Neuronal stem cell (in vitro differentiated cells): Measurements from ENCODE around the gene TPRKB.
"Not testable (repeated sequence)": the region's sequence is repeated elsewhere in the genome, so short reads cannot be mapped to it uniquely, and the experiment has no call there.

ENCODE experiments used
- DNase-seq: peaks from one replicate; pipeline ENCODE4 v3.0.0-alpha.2; 2013; ENCODE audit warnings: low spot score
- H2AFZ ChIP-seq: one replicate; pipeline ENCODE4 v1.6.1; 2013; ENCODE audit warnings: mild to moderate bottlenecking, low read length, inconsistent platforms
- H2AK5ac ChIP-seq: 2 replicates; pipeline ENCODE4 v1.6.1; 2013; ENCODE audit warnings: low read depth, mild to moderate bottlenecking, inconsistent platforms, low read length, moderate library complexity, mixed read lengths
- H2BK120ac ChIP-seq: 2 replicates; pipeline ENCODE4 v1.6.1; 2013; ENCODE audit warnings: low read depth, mild to moderate bottlenecking, inconsistent platforms, low read length, moderate library complexity, mixed read lengths
- H2BK12ac ChIP-seq: one replicate; pipeline ENCODE4 v1.6.1; 2013; ENCODE audit warnings: low read length, inconsistent platforms
- H2BK15ac ChIP-seq: 2 replicates; pipeline ENCODE4 v1.6.1; 2013; ENCODE audit warnings: mild to moderate bottlenecking, low read length, inconsistent platforms, mixed read lengths
- H2BK5ac ChIP-seq: one replicate; pipeline ENCODE4 v1.6.1; 2013; ENCODE audit warnings: inconsistent platforms, mild to moderate bottlenecking, low read length, moderate library complexity
- H3K14ac ChIP-seq: one replicate; pipeline ENCODE4 v1.6.1; 2013; ENCODE audit warnings: low read length, inconsistent platforms
- H3K18ac ChIP-seq: 2 replicates; pipeline ENCODE4 v1.6.1; 2013; ENCODE audit warnings: low read length, inconsistent platforms
- H3K23ac ChIP-seq: 2 replicates; pipeline ENCODE4 v1.6.1; 2013; ENCODE audit warnings: low read depth, mild to moderate bottlenecking, mixed read lengths, low read length, inconsistent platforms; ENCODE audit not compliant: poor library complexity
- H3K27ac ChIP-seq: replicated peaks from 3 replicates; pipeline ENCODE4 v1.5.1; 2013; ENCODE audit warnings: low read length, inconsistent platforms
- H3K27me3 ChIP-seq, 3 experiments: 2 replicates each; pipeline ENCODE4 v1.6.1; 2013; ENCODE audit warnings: low read length in 3 of 3, mild to moderate bottlenecking in 2 of 3, inconsistent platforms in 1 of 3, low read depth in 1 of 3, mixed read lengths in 1 of 3, moderate library complexity in 1 of 3; ENCODE audit not compliant: control insufficient read depth in 3 of 3, insufficient read depth in 3 of 3
- H3K36me3 ChIP-seq, 2 donors: replicated peaks in 1 of 2; 2 replicates each; pipeline ENCODE4 v1.6.1; 2013; ENCODE audit warnings: low read length in 2 of 2; ENCODE audit not compliant: control insufficient read depth in 2 of 2, insufficient read depth in 2 of 2
- H3K4ac ChIP-seq: 2 replicates; pipeline ENCODE4 v1.6.1; 2013; ENCODE audit warnings: inconsistent platforms, mild to moderate bottlenecking, low read length, moderate library complexity
- H3K4me1 ChIP-seq, 2 donors: 1 replicate in 1 of 2; 2 replicates in 1 of 2; pipeline ENCODE4 v1.6.1; 2013; ENCODE audit warnings: low read length in 2 of 2, low read depth in 1 of 2; ENCODE audit not compliant: control insufficient read depth in 2 of 2, insufficient read depth in 1 of 2
- H3K4me2 ChIP-seq: one replicate; pipeline ENCODE4 v1.6.1; 2013; ENCODE audit warnings: mild to moderate bottlenecking, low read length, inconsistent platforms; ENCODE audit not compliant: insufficient read depth, poor library complexity, severe bottlenecking
- H3K4me3 ChIP-seq, 2 donors: 2 replicates each; pipeline ENCODE4 v1.5.1; 2013; ENCODE audit warnings: low read length in 2 of 2, mild to moderate bottlenecking in 2 of 2, inconsistent platforms in 1 of 2, moderate library complexity in 1 of 2
- H3K79me1 ChIP-seq: one replicate; pipeline ENCODE4 v1.6.1; 2013; ENCODE audit warnings: low read depth, mild to moderate bottlenecking, inconsistent platforms, low read length, moderate library complexity
- H3K9ac ChIP-seq: one replicate; pipeline ENCODE4 v1.6.1; 2013; ENCODE audit warnings: mild to moderate bottlenecking, low read depth, low read length, inconsistent platforms; ENCODE audit not compliant: poor library complexity
- H3K9me3 ChIP-seq, 2 donors: replicated peaks in 1 of 2; 2 replicates each; pipeline versions ENCODE3 to v1.6.1; 2013; ENCODE audit warnings: low read length in 2 of 2, mild to moderate bottlenecking in 2 of 2, inconsistent platforms in 1 of 2, low read depth in 1 of 2, mixed read lengths in 1 of 2, moderate library complexity in 1 of 2; ENCODE audit not compliant: control insufficient read depth in 2 of 2, insufficient read depth in 1 of 2
- H4K8ac ChIP-seq: one replicate; pipeline ENCODE4 v1.6.1; 2013; ENCODE audit warnings: low read depth, mild to moderate bottlenecking, inconsistent platforms, low read length, moderate library complexity
- H4K91ac ChIP-seq: one replicate; pipeline ENCODE4 v1.6.1; 2013; ENCODE audit warnings: low read length, low read depth, mild to moderate bottlenecking, inconsistent platforms; ENCODE audit not compliant: poor library complexity
- WGBS, 2 donors: extraction: QIAGEN DNeasy Blood & Tissue Kit; methylation state at CpG; one replicate each; pipeline ENCODE4 v1.1.7; 2013; ENCODE audit warnings: missing lambda C conversion rate in 2 of 2, mixed read lengths in 1 of 2; ENCODE audit not compliant: insufficient read length in 2 of 2, insufficient replicate concordance in 1 of 2; ENCODE audit errors: extremely low coverage in 2 of 2; 5-methylcytosine and 5-hydroxymethylcytosine counted together

TPRKB gene

GRCh38 chr2:73705091-73705490 lies 32.1 kb downstream of the TPRKB start:
- Histone ChIP-seq H3K23ac (peak overlapping the region; percentile 40), H3K27ac (no peak overlapping the region), H2BK12ac (no peak overlapping the region), H3K36me3 (no peaks in the 10 kb centered on the region), H3K4me2 (no peak overlapping the region), H3K4me1 (no peaks in the 10 kb centered on the region), H3K14ac (no peak overlapping the region), H3K79me1 (peaks cover 2% of the 10 kb centered on the region), H3K4ac (no peak overlapping the region), H3K18ac (no peak overlapping the region), H4K91ac (no peak overlapping the region), H4K8ac (no peak overlapping the region), H3K9ac (no peak overlapping the region), H2BK15ac (peak overlapping the region; percentile 72), H2AFZ (no peak overlapping the region), H3K27me3 (peaks cover 0 to 33% (median 0%) of the 10 kb centered on the region in 3 experiments), H3K4me3 (no peak overlapping the region), H2BK5ac (no peak overlapping the region), H2AK5ac (no peak overlapping the region), H2BK120ac (no peak overlapping the region), H3K9me3 (peaks cover 0 to 2% of the 10 kb centered on the region in 2 donors)
- no peak for DNase-seq
- no CpG with 5 or more reads among the region's 7 CpGs for WGBS, 2 donors

GRCh38 chr2:73704285-73704684 lies 32.9 kb downstream of the TPRKB start:
- Histone ChIP-seq H2BK5ac (no peak overlapping the region), H2BK120ac (no peak overlapping the region), H3K36me3 (no peaks in the 10 kb centered on the region), H3K23ac (no peak overlapping the region), H4K91ac (no peak overlapping the region), H3K9me3 (no peaks in the 10 kb centered on the region), H3K14ac (no peak overlapping the region), H3K4me1 (no peaks in the 10 kb centered on the region), H3K18ac (no peak overlapping the region), H3K4ac (no peak overlapping the region), H3K4me2 (no peak overlapping the region), H2BK12ac (no peak overlapping the region), H3K4me3 (no peak overlapping the region), H3K27me3 (peaks cover 0 to 33% (median 0%) of the 10 kb centered on the region in 3 experiments), H2BK15ac (no peak overlapping the region), H2AFZ (no peak overlapping the region), H3K79me1 (peaks cover 2% of the 10 kb centered on the region), H4K8ac (no peak overlapping the region), H3K9ac (no peak overlapping the region), H2AK5ac (no peak overlapping the region), H3K27ac (no peak overlapping the region)
- WGBS, 2 donors, result no CpG with 5 or more reads among the region's 6 CpGs
- DNase-seq, result no peak

DNA sequence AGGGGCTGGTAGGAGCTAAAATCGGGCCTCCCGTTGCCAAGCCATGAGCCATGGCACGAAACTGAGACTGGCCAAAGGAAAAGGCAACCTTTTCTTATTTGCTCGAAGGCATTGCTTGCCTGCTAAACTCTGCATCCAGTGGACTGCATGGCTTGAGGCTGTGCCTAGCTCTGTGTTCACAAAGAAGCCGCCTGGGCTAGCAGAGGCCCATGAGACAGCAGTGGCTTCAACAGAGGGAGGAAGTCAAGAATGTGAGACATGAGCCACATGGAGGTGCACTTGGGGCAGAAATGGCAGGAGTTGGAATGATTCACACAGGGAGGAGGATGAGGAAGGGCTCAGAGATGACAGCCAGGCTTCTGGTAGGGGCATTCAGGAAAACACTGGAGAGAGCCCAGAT lies 33.5 kb downstream of the TPRKB start:
- Histone ChIP-seq H2BK15ac (no peak overlapping the region), H2AK5ac (no peak overlapping the region), H3K18ac (peak overlapping the region; percentile 19), H3K36me3 (no peaks in the 10 kb centered on the region), H3K23ac (no peak overlapping the region), H2AFZ (no peak overlapping the region), H3K27me3 (peaks cover 0 to 33% (median 0%) of the 10 kb centered on the region in 3 experiments), H3K79me1 (peaks cover 2% of the 10 kb centered on the region), H3K9me3 (no peaks in the 10 kb centered on the region), H3K27ac (no peak overlapping the region), H3K4me1 (no peaks in the 10 kb centered on the region), H3K14ac (no peak overlapping the region), H3K4me3 (no peak overlapping the region), H2BK5ac (no peak overlapping the region), H2BK12ac (no peak overlapping the region), H2BK120ac (no peak overlapping the region), H4K8ac (no peak overlapping the region), H3K9ac (no peak overlapping the region), H3K4ac (no peak overlapping the region), H3K4me2 (no peak overlapping the region), H4K91ac (no peak overlapping the region)
- DNase-seq, result no peak
- WGBS, 2 donors, result no CpG with 5 or more reads among the region's 5 CpGs

GRCh38 chr2:73702852-73703493 lies 34.2 kb downstream of the TPRKB start:
- not testable (repeated sequence) for H2BK15ac ChIP-seq, H2BK12ac ChIP-seq, H3K9ac ChIP-seq, H3K4me2 ChIP-seq, H3K79me1 ChIP-seq, H2BK120ac ChIP-seq, H3K18ac ChIP-seq, H2AK5ac ChIP-seq, H4K91ac ChIP-seq, H3K4me1 ChIP-seq, H3K23ac ChIP-seq, H4K8ac ChIP-seq, H3K36me3 ChIP-seq, H3K4me3 ChIP-seq, H2BK5ac ChIP-seq, DNase-seq, H3K9me3 ChIP-seq, H3K27ac ChIP-seq, H3K14ac ChIP-seq, H3K4ac ChIP-seq, H2AFZ ChIP-seq
- WGBS, 2 donors, result no CpG with 5 or more reads among the region's 3 CpGs
- H3K27me3 ChIP-seq, result peaks cover 0 to 33% (median 0%) of the 10 kb centered on the region in 3 experiments
